Prostate gland (tissue), 2 donors: Measurements from ENCODE around the gene BBS9. TPM values are rescaled to one million over a fixed set of nuclear protein-coding genes. Genes with fewer than 3 reads are reported as not detected.
A peak's percentile ranks its signal among the peaks of the same experiment; 100 is the strongest.

Source experiments
- DNase-seq: peaks from one replicate; pipeline ENCODE4 v3.0.0-alpha.2; 2019; ENCODE audit warnings: low spot score
- H3K27ac ChIP-seq, 2 donors: fragments of 200-600 bp; sonication (generic); 2 replicates each; pipeline ENCODE4 v1.5.1; 2017 to 2019
- H3K27me3 ChIP-seq: fragments of 200-600 bp; sonication (generic); replicated peaks from 2 replicates; pipeline ENCODE4 v1.5.1; 2019; ENCODE audit not compliant: insufficient read depth
- H3K36me3 ChIP-seq, 2 donors: fragments of 200-600 bp; sonication (generic); 1 replicate in 1 of 2; 2 replicates in 1 of 2; pipeline versions ENCODE4 v1.5.1 to v1.8.1; 2017 to 2019
- H3K4me1 ChIP-seq: fragments of 200-600 bp; sonication (generic); replicated peaks from 2 replicates; pipeline ENCODE4 v1.5.1; 2019
- H3K4me3 ChIP-seq, 2 donors: fragments of 200-600 bp; sonication (generic); 2 replicates each; pipeline ENCODE4 v1.5.1; 2017 to 2019
- H3K9me3 ChIP-seq: fragments of 200-600 bp; sonication (generic); 2 replicates; pipeline ENCODE4 v1.5.1; 2017
- POLR2A ChIP-seq: fragments of 450-650 bp; IDR thresholded peaks from one replicate; pipeline ENCODE4 v1.6.1; 2016; ENCODE audit warnings: antibody characterized with exemption, mild to moderate bottlenecking
- POLR2AphosphoS5 ChIP-seq: sonication (generic); formaldehyde crosslinking; IDR thresholded peaks from one replicate; pipeline ENCODE4 v1.6.1; 2017; ENCODE audit warnings: antibody characterized with exemption
- WGBS: methylation state at CpG from one replicate; pipeline ENCODE4 v1.1.5; 2018; 5-methylcytosine and 5-hydroxymethylcytosine counted together
- intact Hi-C: fragments of 100-400 bp; cut with DNase I; formaldehyde crosslinking; loops from one replicate; pipeline ENCODE4 v1.14.2; 2022
- total RNA-seq, 2 donors: library from RNA; depleted of rRNA; stranded (reverse); fragments of >200 nt; gene quantifications; one replicate each; pipeline ENCODE4 v1.1.0, GENCODE V29; 2016
- TF ChIP-seq, protein P1 (sequence below), 4 experiments: fragments of 200-600 bp in 2 of 4; fragments of 450-650 bp in 2 of 4; sonication (generic) in 2 of 4; IDR thresholded peaks; 1 replicate in 3 of 4; 2 replicates in 1 of 4; pipeline ENCODE4 v1.5.1; 2016 to 2019; ENCODE audit warnings: antibody characterized with exemption in 4 of 4, mild to moderate bottlenecking in 2 of 4, moderate library complexity in 2 of 4

Gene BBS9
- total RNA-seq, 2 donors from 2014 or later = 19.6 to 36.8 TPM

DNA sequence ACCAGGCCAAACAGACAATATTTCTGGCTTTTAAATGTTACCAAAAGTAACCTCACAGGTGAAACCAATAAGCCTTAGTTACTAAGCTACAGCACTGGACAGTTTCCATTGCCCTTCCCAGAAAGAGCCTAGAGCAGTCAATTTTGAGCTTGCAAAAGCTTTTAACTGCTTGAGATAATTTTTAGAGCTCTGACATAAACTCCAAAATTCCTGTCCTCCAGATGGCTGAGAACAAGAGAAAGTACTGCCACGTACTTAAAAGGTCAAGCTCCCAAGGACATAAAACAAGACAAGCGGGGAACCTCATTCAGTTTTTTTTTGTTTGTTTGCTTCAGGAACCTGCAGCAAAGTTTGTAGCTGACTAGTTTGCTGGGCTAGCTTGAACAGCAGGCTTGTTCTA is 54.1 kb downstream of the BBS9 start:
- H3K36me3 ChIP-seq = no peaks in the 10 kb centered on the region
- no peak overlapping the region for H3K4me3 ChIP-seq
- intact Hi-C loops = no loop called here
- no peak for DNase-seq
- H3K27me3 ChIP-seq = no peaks in the 10 kb centered on the region
- no peaks in the 10 kb centered on the region for H3K4me1 ChIP-seq
- H3K9me3 ChIP-seq = no peaks in the 10 kb centered on the region
- H3K27ac ChIP-seq = no peak overlapping the region
- WGBS = 36% methylated on average over 2 of the region's 2 CpGs
- TF ChIP-seq POLR2AphosphoS5 = no peak
- TF ChIP-seq POLR2A = no peak
- TF ChIP-seq, protein P1, sequence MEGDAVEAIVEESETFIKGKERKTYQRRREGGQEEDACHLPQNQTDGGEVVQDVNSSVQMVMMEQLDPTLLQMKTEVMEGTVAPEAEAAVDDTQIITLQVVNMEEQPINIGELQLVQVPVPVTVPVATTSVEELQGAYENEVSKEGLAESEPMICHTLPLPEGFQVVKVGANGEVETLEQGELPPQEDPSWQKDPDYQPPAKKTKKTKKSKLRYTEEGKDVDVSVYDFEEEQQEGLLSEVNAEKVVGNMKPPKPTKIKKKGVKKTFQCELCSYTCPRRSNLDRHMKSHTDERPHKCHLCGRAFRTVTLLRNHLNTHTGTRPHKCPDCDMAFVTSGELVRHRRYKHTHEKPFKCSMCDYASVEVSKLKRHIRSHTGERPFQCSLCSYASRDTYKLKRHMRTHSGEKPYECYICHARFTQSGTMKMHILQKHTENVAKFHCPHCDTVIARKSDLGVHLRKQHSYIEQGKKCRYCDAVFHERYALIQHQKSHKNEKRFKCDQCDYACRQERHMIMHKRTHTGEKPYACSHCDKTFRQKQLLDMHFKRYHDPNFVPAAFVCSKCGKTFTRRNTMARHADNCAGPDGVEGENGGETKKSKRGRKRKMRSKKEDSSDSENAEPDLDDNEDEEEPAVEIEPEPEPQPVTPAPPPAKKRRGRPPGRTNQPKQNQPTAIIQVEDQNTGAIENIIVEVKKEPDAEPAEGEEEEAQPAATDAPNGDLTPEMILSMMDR (IDR thresholded peaks at IDR 0.05) = no peak

DNA sequence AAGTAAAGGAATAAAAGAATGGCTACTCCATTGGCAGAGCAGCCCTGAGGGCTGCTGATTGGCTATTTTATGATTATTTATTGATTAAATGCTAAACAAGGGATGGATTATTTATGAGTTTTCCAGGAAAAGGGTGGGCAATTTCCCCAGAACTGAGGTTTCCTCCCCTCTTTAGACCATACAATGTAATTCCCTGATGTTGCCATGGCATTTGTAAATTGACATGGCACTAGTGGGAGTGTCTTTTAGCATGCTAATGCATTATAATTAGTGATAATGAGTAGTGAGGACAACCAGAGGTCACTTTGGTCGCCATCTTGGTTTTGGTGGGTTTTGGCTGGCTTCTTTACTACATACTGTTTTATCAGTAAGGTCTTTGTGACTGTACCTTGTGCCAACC is 55.5 kb downstream of the BBS9 start:
- Histone ChIP-seq H3K27me3 (no peaks in the 10 kb centered on the region), H3K4me1 (no peaks in the 10 kb centered on the region), H3K36me3 (no peaks in the 10 kb centered on the region), H3K27ac (no peak overlapping the region), H3K4me3 (no peak overlapping the region), H3K9me3 (no peaks in the 10 kb centered on the region)
- WGBS = 94% methylated on average over 1 of the region's 1 CpG
- intact Hi-C loops = no loop called here
- TF ChIP-seq, protein P1 (IDR thresholded peaks at IDR 0.05) = no peak
- TF ChIP-seq POLR2A (no peak), POLR2AphosphoS5 (no peak)
- no peak for DNase-seq

DNA sequence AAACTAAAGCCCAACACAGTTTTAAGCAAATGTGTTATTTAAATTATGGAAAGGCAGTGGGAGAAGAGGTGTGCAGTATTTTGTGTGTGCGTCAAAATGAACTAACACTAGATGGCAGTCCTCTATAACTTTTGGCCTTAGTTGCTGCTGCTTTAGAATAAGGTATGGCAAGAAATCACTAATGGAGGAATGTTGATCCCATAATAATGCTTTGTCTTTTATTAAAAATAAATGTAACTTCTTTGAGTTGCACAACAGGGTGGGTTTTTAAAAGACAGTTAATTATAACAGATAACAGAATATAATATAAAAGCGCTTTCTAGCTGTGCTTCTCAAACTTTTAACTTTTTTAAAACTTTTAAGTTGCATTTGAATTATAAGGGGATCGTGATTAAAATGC is 56.4 kb downstream of the BBS9 start:
- Histone ChIP-seq H3K4me3 (no peak overlapping the region), H3K36me3 (no peaks in the 10 kb centered on the region), H3K9me3 (no peaks in the 10 kb centered on the region), H3K27ac (no peak overlapping the region), H3K27me3 (no peaks in the 10 kb centered on the region), H3K4me1 (no peaks in the 10 kb centered on the region)
- TF ChIP-seq POLR2AphosphoS5 (no peak), POLR2A (no peak)
- TF ChIP-seq, protein P1 (IDR thresholded peaks at IDR 0.05) = peak in 3 of 4 experiments; percentile 32 to 70 (median 53)
- intact Hi-C loops = no loop called here
- 66% methylated on average over 3 of the region's 3 CpGs for WGBS
- DNase-seq = no peak

DNA sequence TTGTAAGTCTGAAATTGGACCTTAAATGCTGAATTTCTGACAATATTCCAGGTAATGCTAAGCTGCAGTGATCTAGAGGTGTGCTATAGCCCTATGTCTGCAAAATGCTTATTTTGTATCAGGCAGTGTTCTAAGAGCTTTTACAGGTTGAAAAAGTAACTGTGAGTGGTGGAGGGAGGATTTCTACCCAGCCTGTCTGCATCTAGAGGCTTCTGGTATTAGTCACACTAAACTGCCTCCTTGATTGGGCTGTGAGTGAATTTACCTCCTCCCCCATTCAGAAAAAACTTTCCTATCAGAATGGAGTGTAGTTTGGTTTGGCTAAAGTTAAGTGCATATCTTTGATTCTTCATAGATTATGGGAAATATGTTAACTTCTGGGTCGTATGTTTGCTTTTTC is 56.8 kb downstream of the BBS9 start:
- no peak for DNase-seq
- TF ChIP-seq POLR2AphosphoS5 = no peak
- TF ChIP-seq, protein P1 (IDR thresholded peaks at IDR 0.05) = no peak
- H3K4me1 ChIP-seq = no peaks in the 10 kb centered on the region
- 59% methylated on average over 1 of the region's 1 CpG for WGBS
- intact Hi-C loops = no loop called here
- no peak overlapping the region for H3K4me3 ChIP-seq
- H3K27ac ChIP-seq = no peak overlapping the region
- no peaks in the 10 kb centered on the region for H3K36me3 ChIP-seq
- no peaks in the 10 kb centered on the region for H3K9me3 ChIP-seq
- no peaks in the 10 kb centered on the region for H3K27me3 ChIP-seq

DNA sequence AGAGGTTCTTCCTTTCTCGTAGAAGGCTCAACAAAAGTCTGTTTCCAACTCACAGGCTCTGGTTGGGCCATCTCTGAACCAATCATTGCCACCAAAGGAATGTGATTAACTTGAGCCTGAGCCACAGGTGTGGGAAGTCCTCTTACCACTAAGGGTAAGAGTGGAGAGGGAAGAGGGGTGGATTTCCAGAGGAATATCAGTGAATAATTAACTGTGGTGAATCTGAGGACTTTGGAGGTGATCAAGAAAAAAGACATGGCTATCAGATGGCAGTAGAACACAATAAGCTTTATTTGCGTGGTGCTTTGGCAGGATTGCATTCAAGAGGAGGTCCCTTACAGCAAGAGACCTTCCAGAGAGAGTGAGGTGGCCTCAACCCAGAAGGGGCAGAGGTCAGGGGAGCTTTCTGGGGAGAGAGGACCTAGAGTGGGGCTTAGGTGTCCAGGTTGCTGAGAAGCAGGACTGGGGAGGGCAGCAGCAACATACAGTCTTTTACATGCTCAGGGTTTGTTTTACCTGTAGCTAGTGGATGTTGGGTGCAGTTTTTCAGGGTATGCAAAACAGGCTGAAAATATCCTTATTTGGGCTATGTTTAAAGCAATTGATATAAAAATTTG is 61.4 kb downstream of the BBS9 start:
- WGBS = 91% methylated on average over 2 of the region's 2 CpGs
- no peaks in the 10 kb centered on the region for H3K9me3 ChIP-seq
- TF ChIP-seq POLR2AphosphoS5 = no peak
- no peak overlapping the region for H3K27ac ChIP-seq
- no peak overlapping the region for H3K4me3 ChIP-seq
- no peaks in the 10 kb centered on the region for H3K27me3 ChIP-seq
- H3K4me1 ChIP-seq = no peaks in the 10 kb centered on the region
- intact Hi-C loops = no loop called here
- no peaks in the 10 kb centered on the region for H3K36me3 ChIP-seq
- no peak for DNase-seq
